Testis (tissue), 3 donors: ENCODE measurements around the gene ADGRA1. TPM values are rescaled to one million over a fixed set of nuclear protein-coding genes. Genes with fewer than 3 reads are reported as not detected.

Experiments
- DNase-seq: peaks from one replicate; pipeline ENCODE4 v3.0.0-alpha.2; 2019
- H3K27ac ChIP-seq, 2 donors: fragments of 200-600 bp; sonication (generic); one replicate each; pipeline ENCODE4 v1.5.1; 2019
- H3K27me3 ChIP-seq: fragments of 200-600 bp; sonication (generic); one replicate; pipeline ENCODE4 v1.5.1; 2019
- H3K36me3 ChIP-seq: fragments of 200-600 bp; sonication (generic); one replicate; pipeline ENCODE4 v1.5.1; 2017; ENCODE audit warnings: low read depth; ENCODE audit errors: missing control alignments
- H3K4me1 ChIP-seq: fragments of 200-600 bp; sonication (generic); one replicate; pipeline ENCODE4 v1.5.1; 2019
- H3K4me3 ChIP-seq, 2 donors: fragments of 200-600 bp; sonication (generic); one replicate each; pipeline ENCODE4 v1.5.1; 2017 to 2019
- H3K9me3 ChIP-seq: fragments of 200-600 bp; sonication (generic); one replicate; pipeline ENCODE4 v1.5.1; 2017
- POLR2A ChIP-seq: fragments of 450-650 bp; IDR thresholded peaks from one replicate; pipeline ENCODE4 v1.6.1; 2017; ENCODE audit warnings: antibody characterized with exemption, mild to moderate bottlenecking, moderate library complexity
- WGBS, 2 donors: methylation state at CpG; one replicate each; pipeline ENCODE4 v1.1.5; 2018; 5-methylcytosine and 5-hydroxymethylcytosine counted together
- intact Hi-C: fragments of 100-400 bp; cut with DNase I; formaldehyde crosslinking; loops from one replicate; pipeline ENCODE4 v1.15.1; 2023; ENCODE audit warnings: low total_unique reads
- polyA plus RNA-seq: library from polyadenylated mRNA; stranded (reverse); fragments of 350-450 nt; fragmentation: Illumina TruSeq; extraction: RNeasy Lipid Tissue Mini Kit (QIAGEN cat#74804); gene quantifications from one replicate; pipeline ENCODE4 v1.2.3, GENCODE V29; 2014; ENCODE audit warnings: low read depth, low replicate concordance; ENCODE audit not compliant: insufficient read depth
- total RNA-seq, 2 donors: library from RNA; depleted of rRNA; stranded (reverse); fragments of >200 nt; gene quantifications; one replicate each; pipeline ENCODE4 v1.2.3, GENCODE V29; 2016
- TF ChIP-seq, protein P1 (sequence below), 3 experiments: fragments of 450-650 bp in 2 of 3; fragments of 200-600 bp in 1 of 3; sonication (generic) in 1 of 3; IDR thresholded peaks; one replicate each; pipeline ENCODE4 v1.5.1; 2016 to 2019; ENCODE audit warnings: antibody characterized with exemption in 3 of 3, mild to moderate bottlenecking in 2 of 3, moderate library complexity in 1 of 3

The ADGRA1 gene
- total and polyA plus RNA-seq, 3 donors from 2014 or later = 0.95 to 1.4 (median 1.1) TPM

DNA sequence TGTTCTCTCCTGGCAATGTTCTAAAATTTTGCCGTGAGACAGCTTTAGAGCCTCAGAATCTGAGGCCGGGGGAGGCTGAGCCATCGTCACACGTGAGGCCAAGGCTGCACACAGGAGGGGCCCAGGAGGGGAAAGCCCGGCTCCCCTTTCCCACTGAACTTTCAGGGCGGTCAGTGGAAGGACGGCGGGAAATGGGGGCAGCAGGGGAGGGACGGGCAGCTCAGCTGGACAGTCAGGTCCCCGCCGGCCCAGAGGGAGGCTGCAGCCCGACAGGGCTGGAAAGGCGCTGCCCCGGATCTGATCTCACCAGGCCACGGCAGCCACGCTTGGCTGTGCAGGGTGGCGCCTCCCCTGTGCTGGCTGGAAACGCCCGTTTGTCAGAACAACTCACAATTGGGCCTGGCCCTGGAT, 43.3 kb upstream of the ADGRA1 start:
- H3K4me3 ChIP-seq = no peak overlapping the region
- peak; percentile 36 for DNase-seq
- intact Hi-C loops = no loop called here
- H3K27ac ChIP-seq = no peak overlapping the region
- H3K36me3 ChIP-seq = no peaks in the 10 kb centered on the region
- no peak for TF ChIP-seq POLR2A
- TF ChIP-seq, protein P1, sequence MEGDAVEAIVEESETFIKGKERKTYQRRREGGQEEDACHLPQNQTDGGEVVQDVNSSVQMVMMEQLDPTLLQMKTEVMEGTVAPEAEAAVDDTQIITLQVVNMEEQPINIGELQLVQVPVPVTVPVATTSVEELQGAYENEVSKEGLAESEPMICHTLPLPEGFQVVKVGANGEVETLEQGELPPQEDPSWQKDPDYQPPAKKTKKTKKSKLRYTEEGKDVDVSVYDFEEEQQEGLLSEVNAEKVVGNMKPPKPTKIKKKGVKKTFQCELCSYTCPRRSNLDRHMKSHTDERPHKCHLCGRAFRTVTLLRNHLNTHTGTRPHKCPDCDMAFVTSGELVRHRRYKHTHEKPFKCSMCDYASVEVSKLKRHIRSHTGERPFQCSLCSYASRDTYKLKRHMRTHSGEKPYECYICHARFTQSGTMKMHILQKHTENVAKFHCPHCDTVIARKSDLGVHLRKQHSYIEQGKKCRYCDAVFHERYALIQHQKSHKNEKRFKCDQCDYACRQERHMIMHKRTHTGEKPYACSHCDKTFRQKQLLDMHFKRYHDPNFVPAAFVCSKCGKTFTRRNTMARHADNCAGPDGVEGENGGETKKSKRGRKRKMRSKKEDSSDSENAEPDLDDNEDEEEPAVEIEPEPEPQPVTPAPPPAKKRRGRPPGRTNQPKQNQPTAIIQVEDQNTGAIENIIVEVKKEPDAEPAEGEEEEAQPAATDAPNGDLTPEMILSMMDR (IDR thresholded peaks at IDR 0.05) = no peak
- no peaks in the 10 kb centered on the region for H3K27me3 ChIP-seq
- no peaks in the 10 kb centered on the region for H3K4me1 ChIP-seq
- 31 to 36% methylated on average over 6 to 19 of the region's 19 CpGs for WGBS, 2 donors
- no peaks in the 10 kb centered on the region for H3K9me3 ChIP-seq

DNA sequence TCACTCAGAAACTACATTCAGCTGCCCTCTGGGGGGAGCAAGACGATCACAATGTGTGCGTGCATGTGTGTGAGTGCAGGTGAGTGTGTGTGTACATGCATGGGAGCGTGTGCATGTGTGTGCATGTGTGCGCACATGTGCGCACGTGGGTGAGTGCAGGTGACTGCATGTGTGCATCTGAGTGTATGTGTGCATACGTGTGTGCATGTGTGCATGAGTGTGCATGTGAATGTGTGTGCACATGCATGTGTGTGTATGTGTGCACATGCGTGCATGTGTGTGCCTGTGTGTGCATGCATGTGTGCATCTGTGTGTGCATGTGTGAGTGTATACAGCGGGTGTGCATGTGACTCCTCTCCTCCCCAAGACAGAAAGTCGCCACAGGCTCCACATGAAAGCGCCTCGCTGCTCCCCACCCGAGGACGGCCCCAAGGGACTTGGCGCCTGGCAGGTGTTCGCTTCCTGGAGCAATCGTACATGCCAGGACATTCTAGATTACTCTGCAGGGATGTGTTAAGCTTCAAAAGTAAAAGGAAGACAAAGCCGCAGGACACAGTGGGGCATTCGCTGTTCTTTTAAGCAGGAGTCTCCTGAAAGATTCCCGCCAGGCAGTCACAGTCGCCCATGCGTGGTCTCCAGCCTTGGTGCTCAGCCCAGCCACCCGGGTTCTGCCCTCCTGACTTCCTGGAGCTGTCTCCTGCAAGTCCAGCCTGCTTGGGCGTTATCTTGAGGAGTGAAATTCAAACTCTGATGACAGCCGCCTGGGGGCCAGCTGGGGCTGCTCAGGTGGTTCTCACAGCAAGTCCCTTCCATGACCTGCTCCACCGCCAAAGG, 42.0 kb upstream of the ADGRA1 start:
- no peak overlapping the region for H3K4me3 ChIP-seq
- 82 to 84% methylated on average over 24 to 26 of the region's 26 CpGs for WGBS, 2 donors
- DNase-seq = no peak
- no peaks in the 10 kb centered on the region for H3K27me3 ChIP-seq
- H3K27ac ChIP-seq = no peak overlapping the region
- intact Hi-C loops = no loop called here
- TF ChIP-seq POLR2A = no peak
- TF ChIP-seq, protein P1 (IDR thresholded peaks at IDR 0.05) = no peak
- H3K36me3 ChIP-seq = no peaks in the 10 kb centered on the region
- H3K4me1 ChIP-seq = no peaks in the 10 kb centered on the region
- H3K9me3 ChIP-seq = no peaks in the 10 kb centered on the region

DNA sequence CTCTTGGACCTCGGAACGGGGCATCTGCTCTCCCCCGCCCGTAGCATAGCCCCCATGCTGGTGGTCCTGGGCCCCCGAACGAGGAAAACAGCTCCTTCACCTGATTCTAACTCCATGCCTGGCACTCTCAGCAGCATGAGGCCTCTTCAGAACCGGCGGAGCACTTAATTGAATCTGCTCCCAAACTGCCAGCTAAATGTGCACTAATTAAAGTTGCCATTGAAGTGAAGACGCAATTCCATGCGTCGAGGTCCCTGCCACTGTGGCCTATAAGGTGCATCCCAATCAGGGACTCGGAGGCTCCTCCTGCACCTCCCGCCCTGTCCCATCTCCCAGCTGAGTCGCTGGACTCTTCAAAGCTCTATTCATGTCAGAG, 41.3 kb upstream of the ADGRA1 start:
- H3K27ac ChIP-seq = no peak overlapping the region
- no peak for DNase-seq
- no peak overlapping the region for H3K4me3 ChIP-seq
- no peaks in the 10 kb centered on the region for H3K4me1 ChIP-seq
- intact Hi-C loops = no loop called here
- no peaks in the 10 kb centered on the region for H3K27me3 ChIP-seq
- 88 to 93% methylated on average over 14 of the region's 14 CpGs for WGBS, 2 donors
- no peaks in the 10 kb centered on the region for H3K9me3 ChIP-seq
- TF ChIP-seq, protein P1 (IDR thresholded peaks at IDR 0.05) = no peak
- TF ChIP-seq POLR2A = no peak
- H3K36me3 ChIP-seq = no peaks in the 10 kb centered on the region

DNA sequence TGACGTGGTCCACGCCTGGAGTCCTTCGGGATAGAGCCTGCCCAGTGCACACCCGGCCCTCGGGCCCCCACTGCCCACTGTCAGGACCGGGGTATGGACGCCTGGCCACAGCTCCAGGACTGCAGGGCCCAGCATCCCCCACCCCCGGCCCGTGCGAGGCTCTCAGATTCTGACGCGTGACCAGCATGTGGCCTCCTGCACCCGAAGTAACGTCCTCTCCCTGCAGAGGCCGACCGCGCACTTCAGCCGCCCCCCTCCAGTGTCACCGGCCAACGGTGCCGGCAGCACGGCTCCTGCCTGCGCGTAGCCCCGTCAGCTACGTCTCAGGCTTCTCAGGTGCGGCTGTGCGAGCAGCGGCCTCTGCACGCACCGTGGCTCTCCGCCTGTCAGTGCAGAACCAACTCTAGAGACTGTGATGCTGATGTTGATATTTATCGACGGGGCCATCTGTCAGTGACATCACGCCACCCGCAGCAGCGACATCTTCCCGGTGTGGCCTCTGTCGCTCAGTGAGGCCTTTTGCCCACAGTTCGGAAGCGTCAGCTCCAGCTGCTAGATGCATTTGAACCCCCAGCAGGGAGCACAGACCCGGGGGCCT, 40.1 kb upstream of the ADGRA1 start:
- H3K4me3 ChIP-seq = no peak overlapping the region
- no peak for TF ChIP-seq POLR2A
- TF ChIP-seq, protein P1 (IDR thresholded peaks at IDR 0.05) = no peak
- H3K27me3 ChIP-seq = no peaks in the 10 kb centered on the region
- H3K27ac ChIP-seq = no peak overlapping the region
- no peaks in the 10 kb centered on the region for H3K9me3 ChIP-seq
- intact Hi-C loops = no loop called here
- DNase-seq = no peak
- 91% methylated on average over 33 to 42 of the region's 42 CpGs for WGBS, 2 donors
- no peaks in the 10 kb centered on the region for H3K4me1 ChIP-seq
- no peaks in the 10 kb centered on the region for H3K36me3 ChIP-seq
